Islet precursor cell (in vitro differentiated cells): ENCODE results near the gene PPP1R12B.
A peak's percentile ranks its signal among the peaks of the same experiment; 100 is the strongest.
"Not testable (repeated sequence)": the region's sequence is repeated elsewhere in the genome, so short reads cannot be mapped to it uniquely, and the experiment has no call there.

Source experiments
- DNase-seq: peaks from one replicate; pipeline ENCODE4 v3.0.0-alpha.2; 2018

The PPP1R12B gene

DNA sequence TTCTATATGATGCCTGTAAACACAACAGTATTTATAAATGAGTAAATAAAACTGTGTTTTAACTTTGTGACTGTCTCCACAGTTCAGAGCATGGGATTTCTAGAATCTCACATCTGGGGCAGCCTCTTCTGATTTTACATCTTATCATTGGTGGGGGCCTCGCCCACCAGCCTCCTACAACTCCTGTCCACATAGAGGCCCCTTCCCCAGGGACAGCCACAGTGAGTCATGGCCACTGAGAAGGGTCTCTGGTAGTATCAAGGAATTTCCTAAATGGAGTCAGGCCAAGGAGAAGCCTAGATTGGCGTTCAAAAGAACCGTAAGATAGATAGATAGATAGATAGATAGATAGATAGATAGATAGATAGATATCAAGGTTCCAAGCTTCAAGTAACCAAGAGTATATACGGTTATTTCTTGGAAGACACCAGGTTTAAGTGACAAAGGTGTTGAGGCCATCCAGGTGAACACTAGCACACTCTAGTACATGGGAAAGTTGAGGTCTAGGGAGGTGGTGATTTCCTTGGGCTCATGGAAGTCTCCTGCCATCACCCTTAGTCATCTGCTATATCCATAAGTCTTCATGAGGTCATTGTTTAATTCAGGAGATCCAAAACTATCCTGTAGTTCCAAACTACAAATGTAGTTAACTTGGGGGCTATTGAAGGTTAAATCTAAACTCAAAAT, 240.1 kb downstream of the PPP1R12B start:
- no peak for DNase-seq

DNA sequence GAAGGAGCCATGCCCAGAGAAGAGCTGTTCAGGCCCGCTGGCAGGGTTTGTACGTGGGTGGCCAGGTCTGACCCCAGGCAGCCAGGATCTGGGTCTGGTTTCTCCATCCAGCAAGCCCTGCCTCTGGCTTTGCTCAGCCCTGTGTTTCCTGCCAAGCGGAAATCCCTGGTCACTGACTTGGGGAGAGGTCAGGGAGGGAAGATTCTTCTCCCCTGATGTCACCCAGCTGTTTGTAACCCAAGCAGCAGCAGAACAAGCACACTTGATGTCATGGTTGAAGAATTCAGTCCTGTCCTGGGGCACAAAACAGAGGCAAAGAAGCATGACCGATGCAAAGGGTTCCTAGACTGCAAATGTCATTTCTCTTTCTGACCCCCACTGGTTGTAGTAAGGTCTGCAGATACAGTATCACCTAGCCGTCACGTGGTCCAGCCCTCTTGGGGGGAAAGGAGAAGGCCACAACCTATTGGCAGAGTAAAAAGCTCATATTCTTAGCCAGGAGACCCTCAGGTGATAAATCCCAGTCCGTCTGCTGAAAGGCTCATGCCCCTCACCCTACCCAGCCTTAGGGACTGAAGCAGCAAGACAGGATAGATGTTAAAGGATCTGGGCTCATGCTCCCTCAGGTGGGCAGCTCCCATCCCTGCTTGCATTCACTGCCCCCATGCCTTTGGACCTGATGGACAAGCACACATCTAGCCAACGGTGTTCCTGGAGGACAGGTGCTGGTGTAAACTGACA, 240.9 kb downstream of the PPP1R12B start:
- peak; percentile 100 for DNase-seq

DNA sequence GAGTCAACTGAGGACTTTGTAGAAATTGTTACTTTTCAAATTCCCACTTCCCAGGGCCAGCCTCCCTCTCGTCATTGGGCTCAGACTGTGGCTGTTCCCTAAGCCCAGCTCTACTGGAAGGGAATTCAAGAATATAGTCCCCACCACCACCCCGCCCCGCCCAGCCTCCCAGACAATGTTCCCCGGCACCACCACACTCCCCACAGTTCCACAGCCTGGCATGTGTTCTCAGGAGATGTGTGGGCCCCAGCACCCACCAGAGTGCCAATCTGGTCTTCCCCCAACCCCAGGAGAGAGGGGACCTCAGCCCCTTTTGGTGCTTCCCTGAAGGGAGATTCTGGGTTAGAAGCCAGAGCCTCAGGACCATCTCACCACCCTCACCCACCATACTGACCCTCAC, 241.6 kb downstream of the PPP1R12B start:
- DNase-seq = no peak

DNA sequence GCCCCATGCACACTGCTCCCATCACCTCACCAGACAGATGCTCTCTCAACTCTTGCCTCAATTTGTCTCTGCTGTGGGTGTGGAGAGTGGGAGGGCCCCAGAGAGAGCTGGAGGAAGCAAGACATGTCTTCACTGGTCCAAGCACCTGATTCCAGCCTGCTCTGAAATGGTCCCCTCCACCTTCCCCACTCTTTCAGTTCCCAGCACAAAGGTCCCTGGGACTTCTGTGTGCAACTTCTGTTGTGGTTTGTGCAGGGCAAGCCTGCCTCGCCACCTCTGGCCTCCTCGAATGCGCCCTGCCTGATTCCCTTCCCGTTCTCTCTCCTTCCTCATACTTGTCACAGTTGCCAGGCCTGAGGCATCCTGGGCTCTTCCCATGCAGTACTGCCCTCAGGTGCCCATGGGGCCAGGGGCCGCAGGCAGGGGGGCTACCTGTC, 242.5 kb downstream of the PPP1R12B start:
- no peak for DNase-seq

DNA sequence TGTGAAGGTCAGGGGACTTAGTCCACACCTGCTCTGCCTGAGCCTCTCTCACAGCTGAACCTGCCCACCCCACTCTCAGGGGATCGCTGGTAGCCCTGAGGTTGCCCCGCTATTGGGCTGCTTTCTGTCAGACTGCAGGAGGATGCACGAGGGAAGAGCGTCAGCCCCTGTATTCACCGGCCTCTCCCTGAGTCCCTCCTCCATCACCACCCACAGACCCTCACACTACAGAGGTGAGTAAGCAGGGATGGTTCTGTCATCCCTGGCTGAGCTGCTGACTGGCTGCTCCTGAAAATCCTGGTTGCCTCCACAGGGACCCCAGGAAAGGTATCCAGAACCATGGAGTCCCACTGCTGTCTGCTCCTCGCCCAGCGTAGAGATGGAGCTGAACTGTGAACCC, 243.0 kb downstream of the PPP1R12B start:
- no peak for DNase-seq

DNA sequence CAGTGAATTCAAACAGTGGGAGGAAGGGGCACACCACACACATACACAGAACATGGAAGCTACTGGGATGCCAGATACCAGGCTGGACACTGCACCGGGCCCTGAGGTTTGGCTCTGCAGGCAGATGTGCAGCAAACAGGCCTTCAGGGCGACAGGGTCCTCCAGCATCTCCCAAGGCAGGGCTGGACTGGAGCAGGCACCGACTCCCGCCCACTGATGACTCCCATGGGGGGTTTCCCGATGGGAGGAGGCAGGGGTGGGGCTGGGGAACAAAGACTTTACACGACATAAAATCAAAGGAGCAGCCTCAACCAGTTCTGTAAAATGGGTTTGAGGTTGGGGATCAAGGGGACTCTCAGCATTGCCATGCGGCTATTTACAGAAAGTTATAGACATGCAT, 243.6 kb downstream of the PPP1R12B start:
- no peak for DNase-seq

DNA sequence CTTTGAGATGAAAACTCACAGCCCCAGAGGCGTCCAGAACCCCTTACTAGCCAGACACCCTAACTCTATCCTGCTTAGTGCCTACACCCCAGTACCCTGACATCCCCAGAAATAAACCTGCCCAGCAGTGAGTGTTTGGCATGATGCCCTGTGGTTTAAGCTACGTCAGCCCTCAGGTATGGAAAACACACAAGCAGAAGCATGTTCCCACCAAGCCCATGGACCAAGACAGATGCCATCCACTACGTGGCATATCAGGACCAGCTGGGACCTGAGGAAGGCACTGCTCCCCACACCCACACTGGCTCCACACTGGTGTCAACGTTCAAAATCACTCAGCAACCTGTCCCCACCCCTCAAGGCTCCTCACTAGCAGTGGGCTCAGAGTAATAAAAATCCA, 245.3 kb downstream of the PPP1R12B start:
- no peak for DNase-seq

DNA sequence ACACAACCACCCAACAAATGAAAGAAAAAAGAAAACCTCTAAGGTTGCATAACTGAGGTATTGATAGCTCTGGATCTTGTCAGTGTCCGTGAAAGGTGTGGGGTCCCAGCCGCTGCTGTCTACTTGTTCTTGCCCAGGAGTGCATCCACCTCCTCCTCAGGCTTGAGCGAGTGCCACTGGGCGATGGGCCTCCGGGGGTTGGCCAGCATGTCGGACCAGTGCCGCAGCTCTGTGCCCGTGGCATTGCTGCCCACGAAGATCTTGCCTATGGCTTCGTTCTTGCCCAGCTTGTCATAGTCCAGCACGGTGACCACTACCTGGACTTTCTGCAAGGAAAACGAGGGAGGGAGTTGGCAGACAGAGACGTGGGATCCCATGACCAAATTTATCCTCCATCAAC, 248.1 kb downstream of the PPP1R12B start:
- no peak for DNase-seq

DNA sequence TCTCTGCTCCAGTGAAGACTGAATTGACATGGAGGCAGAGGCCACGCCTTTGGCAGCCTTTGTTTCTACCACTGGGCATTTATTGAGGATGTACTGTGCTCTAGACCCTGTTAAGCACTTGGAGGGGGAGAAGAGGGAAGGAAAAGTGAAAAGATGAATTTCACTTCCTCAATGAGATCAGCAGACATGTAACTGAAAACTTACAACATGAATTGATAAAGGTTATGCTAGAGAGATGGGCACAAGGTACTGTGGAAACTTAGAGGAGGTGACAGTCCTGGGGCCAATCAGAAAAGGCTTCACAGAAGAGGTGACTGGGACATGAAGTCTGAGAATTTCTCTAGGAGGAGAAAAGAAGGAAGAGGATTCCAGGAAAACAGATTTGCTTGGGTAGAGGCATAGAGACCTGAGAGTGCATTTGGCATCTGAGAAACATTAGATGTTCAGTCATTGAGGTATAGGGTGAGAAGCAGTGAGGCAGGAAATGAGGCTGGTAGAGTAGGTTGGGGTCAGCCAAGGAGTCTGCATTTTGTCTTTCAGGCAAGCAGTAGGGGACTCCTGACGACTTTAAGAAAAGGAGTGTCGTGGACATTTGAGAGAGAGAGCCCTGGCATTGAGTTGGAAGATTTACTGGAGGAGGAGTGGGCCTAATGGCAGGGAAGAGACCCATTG, 248.7 kb downstream of the PPP1R12B start:
- no peak for DNase-seq

DNA sequence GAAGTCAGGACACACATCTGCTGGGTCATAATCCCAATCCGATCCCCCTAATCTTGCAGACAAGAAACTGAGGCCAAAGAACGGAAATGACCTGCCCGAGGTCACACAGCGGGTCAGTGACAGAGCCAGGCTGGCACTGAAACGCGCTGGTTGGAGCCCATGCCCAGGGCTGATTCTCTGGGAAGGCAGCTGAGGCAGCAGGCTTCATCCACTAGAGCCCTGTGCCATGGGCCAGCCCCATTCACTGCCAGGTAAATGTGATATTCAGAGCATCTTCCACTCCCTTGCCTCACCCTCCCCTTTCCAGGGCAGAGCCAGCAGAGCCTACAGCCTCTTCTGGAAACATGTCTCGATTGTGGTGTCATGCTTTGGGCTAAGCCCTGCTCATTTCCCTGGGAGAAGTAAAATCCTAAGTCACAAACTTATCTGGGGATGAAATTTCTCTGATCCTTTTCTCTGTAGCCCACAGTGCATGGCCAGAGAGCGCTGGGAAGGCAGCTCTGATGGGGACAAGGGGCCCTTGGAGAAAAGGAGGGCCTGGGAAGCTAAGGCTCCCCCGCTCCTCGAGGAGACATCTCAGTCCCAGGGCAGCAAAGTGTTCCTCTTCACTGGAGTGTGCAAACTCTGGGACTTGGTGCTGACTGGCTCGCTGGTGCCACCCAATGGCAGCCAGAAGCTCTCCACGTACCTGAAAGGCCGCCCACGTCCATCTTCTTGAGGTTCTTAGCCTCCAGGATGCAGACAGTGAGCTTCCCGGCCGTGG, 251.4 kb downstream of the PPP1R12B start:
- DNase-seq = peak; percentile 90

DNA sequence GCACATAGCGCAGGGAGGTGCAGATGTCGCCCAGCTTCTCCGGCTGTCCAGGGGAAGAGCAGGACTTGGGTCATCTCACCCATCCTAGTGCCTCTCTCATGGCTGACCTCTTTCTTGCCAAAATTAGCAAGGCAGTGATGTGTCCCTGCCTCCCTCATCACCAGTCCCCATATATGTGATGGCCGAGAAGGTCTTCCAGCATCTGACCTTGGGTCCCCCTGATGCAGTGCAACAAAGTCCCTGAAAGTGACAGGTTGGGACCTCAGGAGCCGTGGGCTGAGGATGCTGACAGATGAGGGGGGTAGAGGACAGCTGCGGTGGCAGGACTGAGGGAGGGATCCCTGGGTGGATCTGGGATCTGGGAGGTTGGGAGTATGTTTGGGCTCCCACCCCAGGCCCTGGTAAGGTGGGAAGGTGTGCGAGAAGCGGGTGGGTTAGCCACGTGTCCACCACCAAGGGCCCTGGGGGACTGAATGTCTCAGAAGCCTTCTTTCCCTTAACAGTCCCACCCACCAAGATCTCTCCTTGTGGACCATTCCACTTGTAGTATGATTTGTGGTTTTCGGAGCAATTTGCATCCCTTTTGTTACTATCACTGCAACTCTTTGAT, 252.0 kb downstream of the PPP1R12B start:
- DNase-seq = no peak

DNA sequence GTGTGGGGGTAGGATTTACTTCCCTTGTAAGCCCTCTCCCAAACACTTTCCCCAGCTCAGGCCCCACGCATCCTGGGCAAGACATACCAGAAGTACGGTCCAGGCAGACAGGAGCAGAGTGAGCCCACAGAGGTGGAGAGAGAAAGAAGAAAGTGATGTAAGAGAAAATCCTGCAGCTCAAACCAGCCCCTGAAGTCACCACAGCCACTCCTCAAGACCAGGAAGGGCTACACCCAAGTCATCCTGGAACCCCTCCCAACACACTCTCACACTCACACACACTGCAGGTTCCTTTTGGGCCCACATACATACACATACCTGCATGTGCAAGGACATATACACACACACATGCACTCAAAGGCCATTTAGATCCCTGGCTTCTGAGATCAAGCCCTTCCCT, 254.9 kb downstream of the PPP1R12B start:
- DNase-seq = no peak

DNA sequence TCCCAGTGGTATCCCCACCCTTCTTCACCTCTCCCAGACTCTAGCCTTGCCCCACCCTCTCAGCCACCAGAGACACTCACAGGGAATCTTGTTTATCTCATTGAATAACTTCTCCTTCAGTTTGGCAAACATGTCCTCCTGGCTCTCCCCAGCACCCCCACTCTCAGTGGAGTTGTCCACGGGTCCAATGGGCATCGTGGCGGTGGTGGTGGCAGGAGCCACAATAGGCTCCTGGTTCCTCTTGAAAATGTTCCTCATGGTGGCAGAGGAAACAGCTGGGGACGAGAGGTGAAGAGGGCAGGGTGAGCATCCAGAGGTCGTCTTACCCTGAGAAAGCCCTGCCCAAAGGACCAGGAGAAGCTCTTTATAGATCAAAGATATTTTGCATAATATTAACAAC, 257.0 kb downstream of the PPP1R12B start:
- no peak for DNase-seq

DNA sequence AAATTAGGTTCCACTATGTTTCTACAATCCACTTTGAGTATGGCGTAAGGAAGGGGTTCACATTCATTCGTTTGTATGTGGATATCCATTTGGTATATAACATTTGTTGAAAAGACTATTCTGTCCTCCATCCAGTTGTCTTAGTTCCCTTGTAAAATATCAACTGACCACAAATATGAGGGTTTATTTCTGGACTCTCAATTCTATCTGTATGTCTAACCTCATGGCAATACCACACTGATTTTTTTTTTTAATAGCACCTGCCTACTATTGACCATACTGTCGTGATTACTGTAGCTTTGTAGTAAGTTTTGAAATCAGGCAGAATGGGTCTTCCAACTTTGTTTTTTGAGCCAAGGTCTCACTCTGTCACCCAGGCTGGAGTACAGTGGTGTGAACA, 263.5 kb downstream of the PPP1R12B start:
- not testable (repeated sequence) for DNase-seq

DNA sequence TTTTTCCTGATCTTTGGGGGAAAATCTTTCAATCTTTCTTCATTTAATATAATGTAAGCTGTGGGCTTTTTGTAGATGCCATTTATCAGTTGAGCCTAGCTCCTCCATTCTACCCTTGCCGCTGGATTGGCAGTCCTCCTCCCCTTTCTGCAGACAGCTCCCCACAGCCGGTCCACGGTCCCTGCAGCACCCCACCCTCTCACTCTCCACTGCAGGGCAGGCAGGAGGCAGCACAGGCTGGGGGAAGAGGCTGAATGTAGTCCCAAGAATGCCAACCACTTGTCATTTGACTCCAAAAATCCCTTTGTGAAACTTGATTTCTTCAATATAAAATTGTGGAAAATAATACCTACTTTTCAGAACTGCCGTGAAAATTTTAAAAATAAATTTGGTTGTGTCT, 265.1 kb downstream of the PPP1R12B start:
- DNase-seq = no peak

DNA sequence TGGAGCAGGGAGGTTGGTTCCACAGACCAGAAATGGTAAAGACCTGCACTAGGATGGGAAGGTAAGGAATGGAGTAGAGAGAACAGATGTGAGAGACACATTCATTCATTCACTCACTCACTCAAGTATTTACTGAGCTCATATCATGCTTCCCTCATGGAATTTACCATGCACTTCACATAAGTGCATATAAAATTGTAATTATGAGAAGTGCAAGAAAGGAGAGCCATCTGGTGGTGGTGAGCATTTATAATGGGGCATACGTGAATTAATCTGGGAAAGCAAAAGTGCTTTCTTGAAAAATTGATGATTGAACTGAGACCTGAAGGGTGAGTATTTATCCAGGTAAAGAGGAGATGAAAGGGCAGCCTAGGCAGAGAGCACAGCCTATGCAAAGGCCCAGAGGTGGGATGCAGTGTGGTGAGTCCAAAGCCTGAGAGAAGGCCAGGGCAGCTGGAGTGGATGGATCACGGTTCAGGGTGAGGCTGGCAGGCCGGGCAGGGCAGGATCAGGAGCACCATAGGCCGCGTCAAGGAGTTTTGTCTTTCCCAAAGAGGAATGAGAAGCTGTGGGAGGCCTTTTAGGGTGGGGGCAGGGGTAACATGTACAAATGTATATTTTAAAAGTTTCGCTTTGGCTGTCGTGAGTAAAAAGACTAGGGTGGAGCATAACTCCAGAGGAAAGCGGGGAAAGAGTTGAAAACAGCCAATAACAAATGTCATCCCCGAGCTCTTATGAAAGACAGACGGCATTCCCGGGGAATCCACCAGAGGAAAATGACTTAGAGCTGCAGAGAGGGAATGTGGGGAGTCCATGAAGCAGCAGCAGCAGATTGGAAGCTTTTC, 266.1 kb downstream of the PPP1R12B start:
- not testable (repeated sequence) for DNase-seq

DNA sequence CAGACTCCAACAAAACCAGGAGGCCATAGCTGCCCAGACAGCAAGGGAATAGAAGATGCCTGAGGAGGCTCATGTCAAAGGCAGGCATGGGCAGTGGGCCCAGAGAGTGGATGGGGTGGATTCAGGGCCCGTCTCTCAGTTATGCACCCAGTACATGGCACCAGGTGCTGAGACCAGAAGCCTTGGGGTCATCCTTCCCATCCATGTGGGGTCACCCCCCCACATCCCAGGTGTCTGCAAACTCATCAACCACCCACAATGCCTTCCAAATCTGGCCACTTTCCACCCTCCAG, 266.7 kb downstream of the PPP1R12B start:
- DNase-seq = not testable (repeated sequence)

DNA sequence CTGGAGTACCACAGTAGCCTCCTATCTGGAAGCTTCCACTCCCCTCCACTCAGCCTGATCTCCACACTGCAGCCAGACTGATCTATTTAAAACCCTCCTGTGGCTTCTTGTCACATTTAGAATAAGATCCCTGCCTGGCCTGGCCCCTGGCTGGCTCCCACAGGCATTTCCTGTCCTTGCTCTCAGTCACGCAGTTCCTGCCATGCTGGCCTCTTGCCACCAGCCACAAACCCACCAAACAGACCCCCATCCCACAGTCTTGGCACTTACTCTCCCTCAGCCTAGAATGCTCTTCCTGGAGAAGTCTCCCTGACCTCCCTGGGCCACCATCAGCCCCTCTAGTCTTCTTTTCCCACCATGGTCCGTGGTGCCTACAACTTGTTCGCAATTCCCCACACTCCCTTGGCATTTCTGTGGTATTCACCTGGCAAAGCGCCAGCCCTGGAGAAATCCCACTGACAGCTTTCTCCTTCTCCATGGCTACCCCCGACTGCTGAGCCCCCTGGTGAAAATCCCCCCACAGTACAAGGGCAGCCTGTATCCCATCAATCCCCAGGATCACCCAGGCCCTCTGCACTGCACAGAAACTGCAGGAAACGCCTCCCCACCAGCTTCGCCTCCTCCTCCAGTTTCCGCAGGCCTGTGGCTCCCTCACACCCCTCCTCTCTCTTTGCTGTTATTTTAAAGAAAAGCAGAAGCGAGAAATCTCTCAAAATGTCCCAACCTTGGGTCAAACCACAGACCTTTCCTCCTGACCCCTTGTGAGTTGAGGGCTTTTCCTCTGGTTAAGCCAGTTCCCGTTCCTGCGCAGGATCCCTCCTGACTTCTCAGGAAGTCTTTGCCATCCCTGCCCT, 267.2 kb downstream of the PPP1R12B start:
- no peak for DNase-seq

DNA sequence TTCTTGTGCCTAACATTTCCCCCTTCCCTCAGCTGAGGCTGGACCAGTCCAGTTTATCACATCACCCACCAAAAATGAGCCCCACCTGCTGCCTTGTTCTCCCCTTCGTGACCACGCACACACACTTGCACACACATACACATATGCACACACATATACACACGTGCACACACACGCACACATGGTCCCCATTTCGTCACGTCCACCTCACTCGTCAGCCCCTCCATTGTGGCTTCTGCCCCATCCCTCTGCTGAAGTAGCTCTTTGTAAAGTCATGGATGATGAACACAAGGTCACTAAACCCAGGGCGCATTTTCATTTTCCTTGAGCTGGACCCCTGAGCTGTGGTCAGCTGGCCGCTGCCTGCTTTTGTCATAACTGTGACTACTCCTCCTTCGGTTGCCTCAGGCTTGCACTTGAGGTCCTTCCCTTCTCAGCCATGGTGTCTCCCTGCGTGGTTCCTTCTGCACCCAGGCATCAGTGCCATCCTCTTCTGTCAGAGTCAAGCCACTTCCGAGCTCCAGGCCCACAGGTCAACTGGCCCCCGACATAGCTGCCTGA, 267.9 kb downstream of the PPP1R12B start:
- DNase-seq = no peak

DNA sequence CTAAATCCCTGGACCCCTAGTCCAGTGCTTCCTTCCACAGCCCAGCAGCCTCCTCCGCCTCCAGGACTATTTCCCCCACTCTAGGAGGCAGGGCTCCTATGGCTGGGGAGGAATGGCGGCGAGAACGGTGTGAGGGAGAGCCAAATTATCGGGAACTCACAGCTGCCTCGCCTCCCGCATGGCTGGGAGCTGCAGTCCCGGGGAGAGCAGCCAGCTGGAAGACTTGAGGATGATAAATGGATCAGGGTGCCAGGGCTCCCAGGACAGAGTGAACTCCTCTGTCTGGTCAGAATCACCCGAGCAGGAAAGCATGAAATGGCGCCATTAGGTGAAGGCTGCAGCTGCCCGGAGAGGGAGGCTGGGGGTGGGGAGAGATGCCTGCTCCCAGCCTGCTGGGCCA, 270.5 kb downstream of the PPP1R12B start:
- not testable (repeated sequence) for DNase-seq

DNA sequence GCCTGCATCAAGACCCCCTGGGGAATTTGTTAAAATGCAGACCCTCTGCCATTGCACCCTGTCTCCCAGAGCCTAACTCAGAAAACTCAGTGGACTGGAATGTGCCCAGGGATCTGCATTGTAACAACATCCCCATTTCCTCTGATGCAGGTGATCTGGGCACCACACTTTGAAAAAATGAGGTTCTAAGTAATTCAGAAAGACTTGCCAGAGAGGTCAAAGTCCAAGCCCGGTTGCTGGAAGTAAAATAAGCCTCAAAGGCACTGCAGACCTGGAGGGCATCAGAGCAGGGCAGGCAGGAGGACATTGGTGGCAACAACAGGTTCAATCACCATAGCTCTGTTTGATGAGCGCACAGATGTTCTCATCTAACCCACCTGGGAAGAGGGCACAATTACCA, 271.0 kb downstream of the PPP1R12B start:
- DNase-seq = no peak
